ENCODE measurements around the gene ZNF12.

The ZNF12 gene

GRCh38 chr7:6642239-6642839 lies 64.4 kb downstream of the ZNF12 start:
- TF ChIP-seq POLR2A (IDR thresholded peaks at IDR 0.05; ENCODE audit: extremely low read depth, insufficient read length) = no peak
- TF ChIP-seq MYC (IDR thresholded peaks at IDR 0.05; ENCODE audit: low read depth, low read length) = no peak
- TF ChIP-seq CTCF (IDR thresholded peaks at IDR 0.05; ENCODE audit: low read depth, low read length) = no peak
- no peak for TF ChIP-seq MAX (IDR thresholded peaks at IDR 0.05; ENCODE audit: low read depth, low read length)
- no peak for DNase-seq (ENCODE audit: low read depth)
- H3K4me3 ChIP-seq (ENCODE audit: low read depth, low read length) = no peak overlapping the region

- no peak for DNase-seq (ENCODE audit: low read depth)
- TF ChIP-seq MAX (IDR thresholded peaks at IDR 0.05; ENCODE audit: low read depth, low read length) (no peak), POLR2A (IDR thresholded peaks at IDR 0.05; ENCODE audit: extremely low read depth, insufficient read length) (no peak)
- no peak overlapping the region for H3K4me3 ChIP-seq (ENCODE audit: low read depth, low read length)
Measured at GRCh38 chr7:6641305-6642035, 65.3 kb downstream of the ZNF12 start.

- peak overlapping the region; percentile 1 for H3K4me3 ChIP-seq (ENCODE audit: low read depth, low read length)
- DNase-seq (ENCODE audit: low read depth) = peak; percentile 93
- peak; percentile 94 for TF ChIP-seq MYC (IDR thresholded peaks at IDR 0.05; ENCODE audit: low read depth, low read length)
- peak; percentile 95 for TF ChIP-seq MAX (IDR thresholded peaks at IDR 0.05; ENCODE audit: low read depth, low read length)
- no peak for TF ChIP-seq CTCF (IDR thresholded peaks at IDR 0.05; ENCODE audit: low read depth, low read length)
- TF ChIP-seq POLR2A (IDR thresholded peaks at IDR 0.05; ENCODE audit: extremely low read depth, insufficient read length) = no peak
Measured at GRCh38 chr7:6640246-6640721, 66.5 kb downstream of the ZNF12 start.

GRCh38 chr7:6639627-6640026 lies 67.1 kb downstream of the ZNF12 start:
- no peak overlapping the region for H3K4me3 ChIP-seq (ENCODE audit: low read depth, low read length)
- peak; percentile 39 for DNase-seq (ENCODE audit: low read depth)
- TF ChIP-seq POLR2A (IDR thresholded peaks at IDR 0.05; ENCODE audit: extremely low read depth, insufficient read length) (no peak), CTCF (IDR thresholded peaks at IDR 0.05; ENCODE audit: low read depth, low read length) (no peak), MAX (IDR thresholded peaks at IDR 0.05; ENCODE audit: low read depth, low read length) (no peak), MYC (IDR thresholded peaks at IDR 0.05; ENCODE audit: low read depth, low read length) (no peak)

GRCh38 chr7:6639032-6639431 lies 67.7 kb downstream of the ZNF12 start:
- H3K4me3 ChIP-seq (ENCODE audit: low read depth, low read length) = peak overlapping the region; percentile 17
- TF ChIP-seq MYC (IDR thresholded peaks at IDR 0.05; ENCODE audit: low read depth, low read length) = no peak
- no peak for TF ChIP-seq CTCF (IDR thresholded peaks at IDR 0.05; ENCODE audit: low read depth, low read length)
- no peak for TF ChIP-seq POLR2A (IDR thresholded peaks at IDR 0.05; ENCODE audit: extremely low read depth, insufficient read length)
- no peak for TF ChIP-seq MAX (IDR thresholded peaks at IDR 0.05; ENCODE audit: low read depth, low read length)
- DNase-seq (ENCODE audit: low read depth) = no peak
